Measurements from ENCODE around the gene ARL15.

DNA sequence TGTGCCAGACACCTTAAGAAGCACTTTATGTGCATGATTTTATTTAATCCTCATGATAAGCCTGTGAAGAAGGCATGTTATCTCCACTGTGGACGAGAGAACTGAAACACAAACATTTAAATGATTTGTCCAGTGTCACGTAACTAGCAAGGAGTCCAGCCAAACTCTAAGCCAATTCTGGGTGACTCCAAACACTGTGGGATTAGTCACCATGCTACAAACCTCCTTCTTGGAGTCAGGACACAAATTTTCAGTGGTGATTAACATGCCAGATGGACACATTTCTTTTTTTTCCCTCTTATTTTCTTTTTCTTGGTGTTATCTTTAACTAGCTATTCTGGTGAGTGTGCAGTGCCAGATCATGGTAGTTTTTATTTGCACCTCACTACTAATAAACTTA, 433.1 kb downstream of the ARL15 start:
- TF ChIP-seq, protein P1, sequence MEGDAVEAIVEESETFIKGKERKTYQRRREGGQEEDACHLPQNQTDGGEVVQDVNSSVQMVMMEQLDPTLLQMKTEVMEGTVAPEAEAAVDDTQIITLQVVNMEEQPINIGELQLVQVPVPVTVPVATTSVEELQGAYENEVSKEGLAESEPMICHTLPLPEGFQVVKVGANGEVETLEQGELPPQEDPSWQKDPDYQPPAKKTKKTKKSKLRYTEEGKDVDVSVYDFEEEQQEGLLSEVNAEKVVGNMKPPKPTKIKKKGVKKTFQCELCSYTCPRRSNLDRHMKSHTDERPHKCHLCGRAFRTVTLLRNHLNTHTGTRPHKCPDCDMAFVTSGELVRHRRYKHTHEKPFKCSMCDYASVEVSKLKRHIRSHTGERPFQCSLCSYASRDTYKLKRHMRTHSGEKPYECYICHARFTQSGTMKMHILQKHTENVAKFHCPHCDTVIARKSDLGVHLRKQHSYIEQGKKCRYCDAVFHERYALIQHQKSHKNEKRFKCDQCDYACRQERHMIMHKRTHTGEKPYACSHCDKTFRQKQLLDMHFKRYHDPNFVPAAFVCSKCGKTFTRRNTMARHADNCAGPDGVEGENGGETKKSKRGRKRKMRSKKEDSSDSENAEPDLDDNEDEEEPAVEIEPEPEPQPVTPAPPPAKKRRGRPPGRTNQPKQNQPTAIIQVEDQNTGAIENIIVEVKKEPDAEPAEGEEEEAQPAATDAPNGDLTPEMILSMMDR (IDR thresholded peaks at IDR 0.05): no peak
- no peak for TF ChIP-seq EZH2 (IDR thresholded peaks at IDR 0.05; ENCODE audit: borderline replicate concordance, insufficient read depth, low read depth, low read length, poor library complexity, severe bottlenecking)

All from B cell (primary cell).